Spleen (tissue), 7 donors: Measurements from ENCODE around the gene RNF214.

Source experiments
- CTCF ChIP-seq, 11 experiments: fragments of 200-600 bp in 7 of 11; fragments of 450-650 bp in 4 of 11; sonication (generic) in 4 of 11; IDR thresholded peaks in 8 of 11; conservative IDR thresholded peaks in 3 of 11; 1 replicate in 7 of 11; 2 replicates in 4 of 11; pipeline versions ENCODE4 v1.4.0 to v1.8.0; 2016 to 2021; ENCODE audit warnings: antibody characterized with exemption in 11 of 11, inconsistent platforms in 4 of 11, mild to moderate bottlenecking in 1 of 11
- POLR2A ChIP-seq, 3 donors: fragments of 450-650 bp; IDR thresholded peaks; one replicate each; pipeline ENCODE4 v1.5.1; 2017; ENCODE audit warnings: antibody characterized with exemption in 3 of 3, mild to moderate bottlenecking in 1 of 3
- POLR2AphosphoS5 ChIP-seq, 3 donors: sonication (generic); formaldehyde crosslinking; IDR thresholded peaks; one replicate each; pipeline ENCODE4 v1.5.1; 2017; ENCODE audit warnings: antibody characterized with exemption in 3 of 3
- donor health status: DM: no; HTN: no; CAD: no; lungs with moderate emphysema.
- donor health status: DM: no; HTN: no; CAD: no.
- donor health status: DM: no; HTN: no; CAD: no.

GRCh38 chr11:117199053-117199915 is 33.2 kb upstream of the RNF214 start, which contains the start of gene TAGLN:
- no peak for TF ChIP-seq CTCF (IDR thresholded peaks at IDR 0.05 in 8 of 11, conservative IDR thresholded peaks at IDR 0.05 in 3 of 11)
- peak; percentile 71 to 89 (median 82) for TF ChIP-seq POLR2AphosphoS5 (IDR thresholded peaks at IDR 0.05)
- no peak for TF ChIP-seq POLR2A (IDR thresholded peaks at IDR 0.05)
